AG10803 (cell line): ENCODE data around the gene PLVAP.

ENCODE experiments used
- DNase-seq: peaks from one replicate; pipeline ENCODE4 v3.0.0; 2010; ENCODE audit warnings: low read depth
- H3K4me3 ChIP-seq: 2 replicates; pipeline ENCODE4 v1.5.1; 2011; ENCODE audit warnings: mild to moderate bottlenecking, low read length, control low read depth
- CTCF ChIP-seq: conservative IDR thresholded peaks from 2 replicates; pipeline ENCODE4 v1.5.1; 2011; ENCODE audit warnings: mild to moderate bottlenecking, low read length, control low read depth, inconsistent platforms

The PLVAP gene

GRCh38 chr19:17303167-17303939 lies 73.8 kb downstream of the PLVAP start, which contains the start of gene ABHD8:
Gene ABHD8, minus strand, starts transcription at chr19:17303425. Its CDS starts 1,809 bp downstream, at chr19:17301616.
- TF ChIP-seq CTCF = peak; percentile 38
- peak; percentile 94 for DNase-seq
- H3K4me3 ChIP-seq = peak within 1 kb of the TSS; percentile 71

- no peak for TF ChIP-seq CTCF
- H3K4me3 ChIP-seq = peak overlapping the region; percentile 71
- no peak for DNase-seq
These were observed 74.6 kb downstream of the PLVAP start for GRCh38 chr19:17302391-17303166.
